HUES6 (cell line): Measurements from ENCODE around the gene KRT77.
"Not testable (repeated sequence)": the region's sequence is repeated elsewhere in the genome, so short reads cannot be mapped to it uniquely, and the experiment has no call there.

ENCODE experiments used
- H3K27ac ChIP-seq: 2 replicates; pipeline ENCODE4 v1.7.0; 2013; ENCODE audit warnings: low read depth, mild to moderate bottlenecking, low read length, inconsistent platforms
- H3K27me3 ChIP-seq: 2 replicates; pipeline ENCODE4 v1.6.1; 2013; ENCODE audit warnings: low read length; ENCODE audit not compliant: control insufficient read depth, insufficient read depth
- H3K36me3 ChIP-seq: 2 replicates; pipeline ENCODE4 v1.6.1; 2013; ENCODE audit warnings: low read length; ENCODE audit not compliant: control insufficient read depth, insufficient read depth
- H3K4me1 ChIP-seq: 2 replicates; pipeline ENCODE4 v1.6.1; 2013; ENCODE audit warnings: low read length; ENCODE audit not compliant: control insufficient read depth, insufficient read depth
- H3K4me3 ChIP-seq: 2 replicates; pipeline ENCODE4 v1.5.1; 2013; ENCODE audit warnings: low read depth, low read length
- H3K9ac ChIP-seq: one replicate; pipeline ENCODE4 v1.6.1; 2013; ENCODE audit warnings: mild to moderate bottlenecking, low read length
- H3K9me3 ChIP-seq: 2 replicates; pipeline ENCODE4 v1.6.1; 2013; ENCODE audit warnings: low read depth, low read length; ENCODE audit not compliant: control insufficient read depth, insufficient read depth

KRT77 gene

GRCh38 chr12:52703424-52703823 lies at the start of gene KRT77:
TSS of gene KRT77 (minus strand) at chr12:52703524. CDS start at chr12:52703434, 90 bp downstream.
- peaks cover 12% of the 10 kb centered on the region; the same call in 1 of the 2 replicates for H3K27me3 ChIP-seq
- H3K27ac ChIP-seq: no peak within 1 kb of the TSS
- no peaks in the 10 kb centered on the region for H3K36me3 ChIP-seq
- peaks cover 5% of the 10 kb centered on the region; the same call in 1 of the 2 replicates for H3K4me1 ChIP-seq
- H3K9me3 ChIP-seq: no peaks in the 10 kb centered on the region
- no peak within 1 kb of the TSS for H3K9ac ChIP-seq
- no peak within 1 kb of the TSS for H3K4me3 ChIP-seq

GRCh38 chr12:52752516-52752915 lies 49.2 kb upstream of the KRT77 start:
- Histone ChIP-seq H3K4me1 (no peaks in the 10 kb centered on the region), H3K27me3 (peaks cover 65% of the 10 kb centered on the region), H3K36me3 (no peaks in the 10 kb centered on the region), H3K4me3 (no peak overlapping the region), H3K9ac (no peak overlapping the region), H3K27ac (no peak overlapping the region), H3K9me3 (no peaks in the 10 kb centered on the region)

- Histone ChIP-seq H3K9me3 (no peaks in the 10 kb centered on the region), H3K9ac (no peak overlapping the region), H3K4me3 (no peak overlapping the region), H3K27me3 (peaks cover 63% of the 10 kb centered on the region), H3K4me1 (no peaks in the 10 kb centered on the region), H3K27ac (no peak overlapping the region), H3K36me3 (no peaks in the 10 kb centered on the region)
These were observed 48.5 kb upstream of the KRT77 start for GRCh38 chr12:52751795-52752194.

GRCh38 chr12:52750532-52750931 lies 47.2 kb upstream of the KRT77 start:
- not testable (repeated sequence) for H3K36me3 ChIP-seq, H3K4me3 ChIP-seq, H3K9ac ChIP-seq, H3K4me1 ChIP-seq, H3K9me3 ChIP-seq, H3K27ac ChIP-seq
- peaks cover 67% of the 10 kb centered on the region for H3K27me3 ChIP-seq

GRCh38 chr12:52749827-52750226 lies 46.5 kb upstream of the KRT77 start:
- peaks cover 70% of the 10 kb centered on the region for H3K27me3 ChIP-seq

GRCh38 chr12:52748578-52748977 lies 45.3 kb upstream of the KRT77 start:
- no peak overlapping the region for H3K27ac ChIP-seq
- no peaks in the 10 kb centered on the region for H3K9me3 ChIP-seq
- no peaks in the 10 kb centered on the region for H3K4me1 ChIP-seq
- no peak overlapping the region for H3K4me3 ChIP-seq
- H3K36me3 ChIP-seq: no peaks in the 10 kb centered on the region
- peaks cover 68% of the 10 kb centered on the region for H3K27me3 ChIP-seq
- H3K9ac ChIP-seq: no peak overlapping the region

More at GRCh38 chr12:52749827-52750226, 46.5 kb upstream of the KRT77 start:
- Histone ChIP-seq H3K27ac (no peak overlapping the region), H3K4me3 (no peak overlapping the region), H3K9me3 (no peaks in the 10 kb centered on the region), H3K9ac (no peak overlapping the region), H3K4me1 (no peaks in the 10 kb centered on the region), H3K36me3 (no peaks in the 10 kb centered on the region)

- Histone ChIP-seq H3K9ac (no peak overlapping the region), H3K4me1 (no peaks in the 10 kb centered on the region), H3K27ac (no peak overlapping the region), H3K9me3 (no peaks in the 10 kb centered on the region), H3K4me3 (no peak overlapping the region), H3K36me3 (no peaks in the 10 kb centered on the region), H3K27me3 (peaks cover 56% of the 10 kb centered on the region)
These were observed 42.2 kb upstream of the KRT77 start for GRCh38 chr12:52745554-52745953.

- H3K36me3 ChIP-seq: no peaks in the 10 kb centered on the region
- H3K4me1 ChIP-seq: no peaks in the 10 kb centered on the region
- no peak overlapping the region for H3K27ac ChIP-seq
- no peaks in the 10 kb centered on the region for H3K9me3 ChIP-seq
- H3K4me3 ChIP-seq: no peak overlapping the region
- H3K27me3 ChIP-seq: peaks cover 53% of the 10 kb centered on the region
- no peak overlapping the region for H3K9ac ChIP-seq
These were observed 41.3 kb upstream of the KRT77 start for GRCh38 chr12:52744493-52745156.

GRCh38 chr12:52742822-52743457 lies 39.6 kb upstream of the KRT77 start:
- no peaks in the 10 kb centered on the region for H3K4me1 ChIP-seq
- H3K9ac ChIP-seq: no peak overlapping the region
- H3K27ac ChIP-seq: no peak overlapping the region
- H3K27me3 ChIP-seq: peaks cover 46% of the 10 kb centered on the region
- H3K4me3 ChIP-seq: no peak overlapping the region
- no peaks in the 10 kb centered on the region for H3K9me3 ChIP-seq
- H3K36me3 ChIP-seq: no peaks in the 10 kb centered on the region

GRCh38 chr12:52742196-52742580 lies 38.9 kb upstream of the KRT77 start:
- Histone ChIP-seq H3K27me3 (peaks cover 45% of the 10 kb centered on the region), H3K36me3 (no peaks in the 10 kb centered on the region), H3K9me3 (no peaks in the 10 kb centered on the region), H3K27ac (no peak overlapping the region), H3K9ac (no peak overlapping the region), H3K4me3 (no peak overlapping the region), H3K4me1 (no peaks in the 10 kb centered on the region)

- Histone ChIP-seq H3K4me1 (no peaks in the 10 kb centered on the region), H3K27ac (no peak overlapping the region), H3K9me3 (no peaks in the 10 kb centered on the region), H3K27me3 (peaks cover 43% of the 10 kb centered on the region), H3K4me3 (no peak overlapping the region), H3K9ac (no peak overlapping the region), H3K36me3 (no peaks in the 10 kb centered on the region)
These were observed 38.3 kb upstream of the KRT77 start for GRCh38 chr12:52741375-52742195.
